ENCODE results near the gene OVOL2.

DNA sequence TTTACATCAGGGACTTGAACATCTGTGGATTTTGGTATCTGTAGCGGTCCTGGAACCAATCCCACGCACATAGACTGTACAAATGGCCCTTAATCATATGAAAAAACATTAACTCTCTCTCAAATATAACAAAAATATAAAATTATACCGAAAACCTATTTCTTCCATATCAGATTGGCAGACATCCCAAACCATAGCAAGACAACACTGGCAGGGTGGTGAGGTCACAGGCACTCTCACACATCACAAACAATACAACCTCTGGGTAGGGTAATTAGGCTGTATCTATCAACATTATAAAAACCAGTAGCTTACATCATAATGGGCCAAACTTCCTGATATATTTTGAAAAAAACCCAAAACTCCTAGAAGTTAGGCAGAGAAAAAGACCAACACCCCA lies 40.9 kb downstream of the OVOL2 start:
- TF ChIP-seq, protein P1, sequence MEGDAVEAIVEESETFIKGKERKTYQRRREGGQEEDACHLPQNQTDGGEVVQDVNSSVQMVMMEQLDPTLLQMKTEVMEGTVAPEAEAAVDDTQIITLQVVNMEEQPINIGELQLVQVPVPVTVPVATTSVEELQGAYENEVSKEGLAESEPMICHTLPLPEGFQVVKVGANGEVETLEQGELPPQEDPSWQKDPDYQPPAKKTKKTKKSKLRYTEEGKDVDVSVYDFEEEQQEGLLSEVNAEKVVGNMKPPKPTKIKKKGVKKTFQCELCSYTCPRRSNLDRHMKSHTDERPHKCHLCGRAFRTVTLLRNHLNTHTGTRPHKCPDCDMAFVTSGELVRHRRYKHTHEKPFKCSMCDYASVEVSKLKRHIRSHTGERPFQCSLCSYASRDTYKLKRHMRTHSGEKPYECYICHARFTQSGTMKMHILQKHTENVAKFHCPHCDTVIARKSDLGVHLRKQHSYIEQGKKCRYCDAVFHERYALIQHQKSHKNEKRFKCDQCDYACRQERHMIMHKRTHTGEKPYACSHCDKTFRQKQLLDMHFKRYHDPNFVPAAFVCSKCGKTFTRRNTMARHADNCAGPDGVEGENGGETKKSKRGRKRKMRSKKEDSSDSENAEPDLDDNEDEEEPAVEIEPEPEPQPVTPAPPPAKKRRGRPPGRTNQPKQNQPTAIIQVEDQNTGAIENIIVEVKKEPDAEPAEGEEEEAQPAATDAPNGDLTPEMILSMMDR (IDR thresholded peaks at IDR 0.05): no peak
- TF ChIP-seq EP300 (IDR thresholded peaks at IDR 0.05; ENCODE audit: low read depth): no peak
- TF ChIP-seq POLR2AphosphoS5 (IDR thresholded peaks at IDR 0.05): no peak

Measured in transverse colon (tissue), 4 donors.